Measurements from ENCODE around the gene AHDC1. TPM values are rescaled to one million over a fixed set of nuclear protein-coding genes. Genes with fewer than 3 reads are reported as not detected.
"Not testable (repeated sequence)": the region's sequence is repeated elsewhere in the genome, so short reads cannot be mapped to it uniquely, and the experiment has no call there.

AHDC1 gene
- total RNA-seq, 1 experiment from 2014 or later: 33.7 TPM

DNA sequence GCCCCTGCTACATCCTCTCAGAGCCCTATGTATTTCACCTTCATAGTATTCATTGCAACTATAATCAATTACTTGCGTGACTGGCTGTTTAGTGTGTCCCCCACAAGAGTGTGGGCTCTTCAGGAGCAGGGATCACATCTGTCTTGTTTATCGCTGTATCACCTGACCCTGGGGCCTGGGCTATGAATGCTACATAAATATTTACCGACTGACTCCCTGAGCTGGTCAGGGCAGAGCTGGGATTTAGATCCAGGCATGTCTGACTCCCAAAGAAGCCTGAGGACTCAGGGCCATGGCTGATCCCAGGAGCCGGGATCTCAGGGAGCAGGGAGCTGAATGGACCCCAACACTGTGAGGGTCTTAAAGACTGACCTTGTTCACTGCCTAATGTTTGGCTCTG, 49.7 kb downstream of the AHDC1 start:
- POLR2A ChIA-PET: no interaction called here
- CTCF ChIA-PET: no interaction called here
- ATAC-seq (no peak), DNase-seq (ENCODE audit: low read depth, low spot score) (no peak)
- peaks cover 8% of the 10 kb centered on the region; the same call in 1 of the 2 replicates for H3K79me2 ChIP-seq (ENCODE audit: insufficient read depth, low read length)
- RAD21 ChIA-PET (ENCODE audit: low non-redundant PET in 1 of 2, low total read pairs in 2 of 2, uncharacterized antibody in 2 of 2, unreplicated experiment in 2 of 2): no interaction called here
- H3K36me3 ChIP-seq (ENCODE audit: control insufficient read depth in 1 of 2, insufficient read depth in 2 of 2, low read length in 2 of 2): peaks cover 2 to 22% of the 10 kb centered on the region in 2 experiments; a peak in 1 of 4 replicates
- no peak overlapping the region for H3K9ac ChIP-seq (ENCODE audit: low read length)
- H3K27me3 ChIP-seq (ENCODE audit: insufficient read depth, low read length): no peaks in the 10 kb centered on the region
- H3K4me2 ChIP-seq (ENCODE audit: low read length): no peak overlapping the region
- intact Hi-C loops (cut with micrococcal nuclease): no loop called here
- no peak overlapping the region for H3K27ac ChIP-seq (ENCODE audit: low read depth, low read length)
- H3K4me1 ChIP-seq (ENCODE audit: control insufficient read depth in 1 of 2, insufficient read depth in 2 of 2, low read length in 2 of 2): peaks cover 23 to 42% of the 10 kb centered on the region in 2 experiments
- TF ChIP-seq EZH2phosphoT487 (IDR thresholded peaks at IDR 0.05; ENCODE audit: borderline replicate concordance) (no peak), CEBPB (IDR thresholded peaks at IDR 0.05; ENCODE audit: low read depth) (no peak), POLR2A (IDR thresholded peaks at IDR 0.05; ENCODE audit: borderline replicate concordance, extremely low read depth, insufficient read depth, insufficient read length) (no peak), SIN3A (IDR thresholded peaks at IDR 0.05; ENCODE audit: low read depth) (no peak), RAD21 (IDR thresholded peaks at IDR 0.05; ENCODE audit: low read depth) (no peak), EZH2 (IDR thresholded peaks at IDR 0.05) (no peak), EGR1 (IDR thresholded peaks at IDR 0.05; ENCODE audit: low read depth) (no peak), TCF7L2 (IDR thresholded peaks at IDR 0.05; ENCODE audit: borderline replicate concordance, extremely low read depth, insufficient read depth, insufficient read length) (no peak)
- TF ChIP-seq, protein P1, sequence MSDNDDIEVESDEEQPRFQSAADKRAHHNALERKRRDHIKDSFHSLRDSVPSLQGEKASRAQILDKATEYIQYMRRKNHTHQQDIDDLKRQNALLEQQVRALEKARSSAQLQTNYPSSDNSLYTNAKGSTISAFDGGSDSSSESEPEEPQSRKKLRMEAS (IDR thresholded peaks at IDR 0.05): no peak
- TF ChIP-seq, protein P2, sequence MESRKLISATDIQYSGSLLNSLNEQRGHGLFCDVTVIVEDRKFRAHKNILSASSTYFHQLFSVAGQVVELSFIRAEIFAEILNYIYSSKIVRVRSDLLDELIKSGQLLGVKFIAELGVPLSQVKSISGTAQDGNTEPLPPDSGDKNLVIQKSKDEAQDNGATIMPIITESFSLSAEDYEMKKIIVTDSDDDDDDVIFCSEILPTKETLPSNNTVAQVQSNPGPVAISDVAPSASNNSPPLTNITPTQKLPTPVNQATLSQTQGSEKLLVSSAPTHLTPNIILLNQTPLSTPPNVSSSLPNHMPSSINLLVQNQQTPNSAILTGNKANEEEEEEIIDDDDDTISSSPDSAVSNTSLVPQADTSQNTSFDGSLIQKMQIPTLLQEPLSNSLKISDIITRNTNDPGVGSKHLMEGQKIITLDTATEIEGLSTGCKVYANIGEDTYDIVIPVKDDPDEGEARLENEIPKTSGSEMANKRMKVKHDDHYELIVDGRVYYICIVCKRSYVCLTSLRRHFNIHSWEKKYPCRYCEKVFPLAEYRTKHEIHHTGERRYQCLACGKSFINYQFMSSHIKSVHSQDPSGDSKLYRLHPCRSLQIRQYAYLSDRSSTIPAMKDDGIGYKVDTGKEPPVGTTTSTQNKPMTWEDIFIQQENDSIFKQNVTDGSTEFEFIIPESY (IDR thresholded peaks at IDR 0.05; ENCODE audit: extremely low read depth, insufficient replicate concordance, low read length): no peak
- H2AFZ ChIP-seq (ENCODE audit: low read depth, low read length, poor library complexity, severe bottlenecking): no peak overlapping the region
- H3K4me3 ChIP-seq (replicated peaks in 1 of 2; ENCODE audit: low read depth in 1 of 2, low read length in 2 of 2): no peak overlapping the region
- H4K20me1 ChIP-seq (ENCODE audit: insufficient read depth): no peaks in the 10 kb centered on the region
- no peaks in the 10 kb centered on the region for H3K9me3 ChIP-seq (ENCODE audit: control insufficient read depth in 1 of 2, insufficient read depth in 1 of 2, low read depth in 1 of 2, low read length in 2 of 2)
- H3K9me2 ChIP-seq (ENCODE audit: insufficient read depth): no peaks in the 10 kb centered on the region
- no TSS peak for BruUV-seq (replicated peaks)

DNA sequence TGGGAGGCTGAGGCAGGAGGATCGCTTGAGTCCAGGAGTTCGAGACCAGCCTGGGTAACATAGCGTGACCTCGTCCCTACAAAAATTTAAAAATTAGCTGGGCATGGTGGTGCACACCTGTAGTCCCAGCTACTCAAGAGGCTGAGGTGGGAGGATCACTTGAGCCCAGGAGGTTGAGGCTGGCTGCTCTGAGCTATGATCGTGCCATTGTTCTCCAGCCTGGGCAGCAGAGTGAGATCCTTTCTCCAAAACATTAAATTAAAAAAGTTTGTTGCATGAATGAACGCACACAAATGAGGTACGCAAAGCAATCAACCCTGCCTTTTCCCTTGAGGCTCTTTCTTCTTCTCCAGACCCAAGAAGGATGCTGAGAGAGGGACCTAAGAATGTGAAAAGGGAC, 50.1 kb downstream of the AHDC1 start:
- H3K79me2 ChIP-seq (ENCODE audit: insufficient read depth, low read length); H2AFZ ChIP-seq (ENCODE audit: low read depth, low read length, poor library complexity, severe bottlenecking); H3K9ac ChIP-seq (ENCODE audit: low read length); ATAC-seq; intact Hi-C loops (cut with micrococcal nuclease); H3K9me3 ChIP-seq (ENCODE audit: control insufficient read depth in 1 of 2, insufficient read depth in 1 of 2, low read depth in 1 of 2, low read length in 2 of 2); BruUV-seq (replicated peaks); RAD21 ChIA-PET (ENCODE audit: low non-redundant PET in 1 of 2, low total read pairs in 2 of 2, uncharacterized antibody in 2 of 2, unreplicated experiment in 2 of 2); H3K9me2 ChIP-seq (ENCODE audit: insufficient read depth); POLR2A ChIA-PET; DNase-seq (ENCODE audit: low read depth, low spot score); H3K4me2 ChIP-seq (ENCODE audit: low read length); H3K27me3 ChIP-seq (ENCODE audit: insufficient read depth, low read length); H4K20me1 ChIP-seq (ENCODE audit: insufficient read depth); H3K27ac ChIP-seq (ENCODE audit: low read depth, low read length); H3K4me3 ChIP-seq (replicated peaks in 1 of 2; ENCODE audit: low read depth in 1 of 2, low read length in 2 of 2); CTCF ChIA-PET: not testable (repeated sequence)
- Histone ChIP-seq H3K4me1 (ENCODE audit: control insufficient read depth in 1 of 2, insufficient read depth in 2 of 2, low read length in 2 of 2) (peaks cover 21 to 37% of the 10 kb centered on the region in 2 experiments), H3K36me3 (ENCODE audit: control insufficient read depth in 1 of 2, insufficient read depth in 2 of 2, low read length in 2 of 2) (peaks cover 2 to 22% of the 10 kb centered on the region in 2 experiments; a peak in 1 of 4 replicates)

Measured in HCT116 (cell line).